ENCODE measurements around the gene SDK1.

SDK1 gene

GRCh38 chr7:4100691-4101090 is 799.6 kb downstream of the SDK1 start:
- Histone ChIP-seq H4K8ac (ENCODE audit: low read length) (no peak overlapping the region), H2BK15ac (ENCODE audit: low read depth, poor library complexity, severe bottlenecking) (no peak overlapping the region), H3K9me3 (ENCODE audit: control insufficient read depth, low read length) (no peaks in the 10 kb centered on the region), H3K27ac (ENCODE audit: low read length, poor library complexity, severe bottlenecking) (no peak overlapping the region), H3K23ac (ENCODE audit: low read length in 2 of 2) (no peak overlapping the region), H3K4me3 (ENCODE audit: insufficient read depth in 1 of 2, low read depth in 1 of 2, low read length in 2 of 2) (no peak overlapping the region), H2BK12ac (ENCODE audit: low read length in 2 of 2) (no peak overlapping the region), H4K91ac (ENCODE audit: low read length) (no peak overlapping the region), H2BK5ac (ENCODE audit: low read depth, low read length, poor library complexity, severe bottlenecking) (no peak overlapping the region), H3K27me3 (ENCODE audit: control insufficient read depth in 1 of 2, insufficient read depth in 1 of 2, low read length in 2 of 2) (peaks cover 0 to 1% of the 10 kb centered on the region in 2 experiments), H3K79me1 (replicated peaks; ENCODE audit: low read length, poor library complexity, severe bottlenecking) (no peaks in the 10 kb centered on the region), H3K4ac (ENCODE audit: low read depth in 1 of 2, low read length in 2 of 2) (no peak overlapping the region), H2BK120ac (ENCODE audit: low read depth, low read length) (no peak overlapping the region), H2AK5ac (ENCODE audit: low read length, severe bottlenecking) (no peak overlapping the region), H3K4me1 (ENCODE audit: control insufficient read depth, insufficient read depth, low read depth, low read length) (peaks cover 19% of the 10 kb centered on the region), H3K4me2 (ENCODE audit: low read length, poor library complexity, severe bottlenecking) (no peak overlapping the region), H2AFZ (ENCODE audit: low read depth, low read length) (no peak overlapping the region), H3K14ac (ENCODE audit: low read length in 2 of 2) (no peak overlapping the region), H3K9ac (ENCODE audit: low read length) (no peak overlapping the region), H3K18ac (ENCODE audit: low read depth in 1 of 2, low read length in 2 of 2) (no peak overlapping the region), H3K36me3 (ENCODE audit: control insufficient read depth in 1 of 2, insufficient read depth in 2 of 2, low read depth in 1 of 2, low read length in 2 of 2) (no peaks in the 10 kb centered on the region)
- no peak for DNase-seq
- 88% methylated on average over 10 of the region's 11 CpGs for WGBS

- Histone ChIP-seq H3K14ac (ENCODE audit: low read length in 2 of 2) (peak overlapping the region in 1 of 2 experiments; percentile 24), H3K18ac (ENCODE audit: low read depth in 1 of 2, low read length in 2 of 2) (no peak overlapping the region), H3K27me3 (ENCODE audit: control insufficient read depth in 1 of 2, insufficient read depth in 1 of 2, low read length in 2 of 2) (peaks cover 0 to 3% of the 10 kb centered on the region in 2 experiments), H3K9me3 (ENCODE audit: control insufficient read depth, low read length) (no peaks in the 10 kb centered on the region), H3K27ac (ENCODE audit: low read length, poor library complexity, severe bottlenecking) (peak overlapping the region; percentile 14), H2AK5ac (ENCODE audit: low read length, severe bottlenecking) (no peak overlapping the region), H4K91ac (ENCODE audit: low read length) (no peak overlapping the region), H3K4me1 (ENCODE audit: control insufficient read depth, insufficient read depth, low read depth, low read length) (peaks cover 19% of the 10 kb centered on the region), H2BK5ac (ENCODE audit: low read depth, low read length, poor library complexity, severe bottlenecking) (no peak overlapping the region), H3K4ac (ENCODE audit: low read depth in 1 of 2, low read length in 2 of 2) (no peak overlapping the region), H3K4me3 (ENCODE audit: insufficient read depth in 1 of 2, low read depth in 1 of 2, low read length in 2 of 2) (no peak overlapping the region), H2BK120ac (ENCODE audit: low read depth, low read length) (no peak overlapping the region), H3K23ac (ENCODE audit: low read length in 2 of 2) (no peak overlapping the region), H3K4me2 (ENCODE audit: low read length, poor library complexity, severe bottlenecking) (no peak overlapping the region), H4K8ac (ENCODE audit: low read length) (peak overlapping the region; percentile 38), H3K9ac (ENCODE audit: low read length) (no peak overlapping the region), H2BK15ac (ENCODE audit: low read depth, poor library complexity, severe bottlenecking) (no peak overlapping the region), H2BK12ac (ENCODE audit: low read length in 2 of 2) (no peak overlapping the region), H3K79me1 (replicated peaks; ENCODE audit: low read length, poor library complexity, severe bottlenecking) (no peaks in the 10 kb centered on the region), H3K36me3 (ENCODE audit: control insufficient read depth in 1 of 2, insufficient read depth in 2 of 2, low read depth in 1 of 2, low read length in 2 of 2) (no peaks in the 10 kb centered on the region), H2AFZ (ENCODE audit: low read depth, low read length) (peak overlapping the region; percentile 37)
- 81% methylated on average over 14 of the region's 14 CpGs for WGBS
- no peak for DNase-seq
Observed at GRCh38 chr7:4102231-4102841, 801.3 kb downstream of the SDK1 start.

GRCh38 chr7:4103352-4104091 is 802.5 kb downstream of the SDK1 start:
- no peak overlapping the region for H3K9ac ChIP-seq (ENCODE audit: low read length)
- no peak overlapping the region for H3K18ac ChIP-seq (ENCODE audit: low read depth in 1 of 2, low read length in 2 of 2)
- H3K4me1 ChIP-seq (ENCODE audit: control insufficient read depth, insufficient read depth, low read depth, low read length) = peaks cover 19% of the 10 kb centered on the region
- peaks cover 0 to 3% of the 10 kb centered on the region in 2 experiments for H3K27me3 ChIP-seq (ENCODE audit: control insufficient read depth in 1 of 2, insufficient read depth in 1 of 2, low read length in 2 of 2)
- no peak overlapping the region for H3K4me3 ChIP-seq (ENCODE audit: insufficient read depth in 1 of 2, low read depth in 1 of 2, low read length in 2 of 2)
- H3K27ac ChIP-seq (ENCODE audit: low read length, poor library complexity, severe bottlenecking) = peak overlapping the region; percentile 43
- no peak overlapping the region for H4K91ac ChIP-seq (ENCODE audit: low read length)
- H4K8ac ChIP-seq (ENCODE audit: low read length) = no peak overlapping the region
- no peak overlapping the region for H2AFZ ChIP-seq (ENCODE audit: low read depth, low read length)
- no peak overlapping the region for H2BK12ac ChIP-seq (ENCODE audit: low read length in 2 of 2)
- H3K4me2 ChIP-seq (ENCODE audit: low read length, poor library complexity, severe bottlenecking) = no peak overlapping the region
- H3K79me1 ChIP-seq (replicated peaks; ENCODE audit: low read length, poor library complexity, severe bottlenecking) = no peaks in the 10 kb centered on the region
- DNase-seq = peak; percentile 62
- H3K4ac ChIP-seq (ENCODE audit: low read depth in 1 of 2, low read length in 2 of 2) = no peak overlapping the region
- H2BK120ac ChIP-seq (ENCODE audit: low read depth, low read length) = no peak overlapping the region
- no peak overlapping the region for H2BK5ac ChIP-seq (ENCODE audit: low read depth, low read length, poor library complexity, severe bottlenecking)
- 75% methylated on average over 15 of the region's 17 CpGs for WGBS
- H2AK5ac ChIP-seq (ENCODE audit: low read length, severe bottlenecking) = no peak overlapping the region
- H3K23ac ChIP-seq (ENCODE audit: low read length in 2 of 2) = no peak overlapping the region
- no peaks in the 10 kb centered on the region for H3K9me3 ChIP-seq (ENCODE audit: control insufficient read depth, low read length)
- H3K14ac ChIP-seq (ENCODE audit: low read length in 2 of 2) = no peak overlapping the region
- no peaks in the 10 kb centered on the region for H3K36me3 ChIP-seq (ENCODE audit: control insufficient read depth in 1 of 2, insufficient read depth in 2 of 2, low read depth in 1 of 2, low read length in 2 of 2)
- H2BK15ac ChIP-seq (ENCODE audit: low read depth, poor library complexity, severe bottlenecking) = no peak overlapping the region

GRCh38 chr7:4107839-4108238 is 806.8 kb downstream of the SDK1 start:
- Histone ChIP-seq H2AK5ac (ENCODE audit: low read length, severe bottlenecking) (no peak overlapping the region), H3K27ac (ENCODE audit: low read length, poor library complexity, severe bottlenecking) (no peak overlapping the region), H3K4me3 (ENCODE audit: insufficient read depth in 1 of 2, low read depth in 1 of 2, low read length in 2 of 2) (no peak overlapping the region), H2BK120ac (ENCODE audit: low read depth, low read length) (no peak overlapping the region), H3K14ac (ENCODE audit: low read length in 2 of 2) (no peak overlapping the region), H4K91ac (ENCODE audit: low read length) (no peak overlapping the region), H3K4me2 (ENCODE audit: low read length, poor library complexity, severe bottlenecking) (no peak overlapping the region), H3K4ac (ENCODE audit: low read depth in 1 of 2, low read length in 2 of 2) (no peak overlapping the region), H3K23ac (ENCODE audit: low read length in 2 of 2) (no peak overlapping the region), H3K79me1 (replicated peaks; ENCODE audit: low read length, poor library complexity, severe bottlenecking) (no peaks in the 10 kb centered on the region), H2BK12ac (ENCODE audit: low read length in 2 of 2) (no peak overlapping the region), H3K36me3 (ENCODE audit: control insufficient read depth in 1 of 2, insufficient read depth in 2 of 2, low read depth in 1 of 2, low read length in 2 of 2) (peaks cover 0 to 7% of the 10 kb centered on the region in 2 experiments), H3K9ac (ENCODE audit: low read length) (no peak overlapping the region), H3K4me1 (ENCODE audit: control insufficient read depth, insufficient read depth, low read depth, low read length) (peaks cover 5% of the 10 kb centered on the region), H3K27me3 (ENCODE audit: control insufficient read depth in 1 of 2, insufficient read depth in 1 of 2, low read length in 2 of 2) (peaks cover 0 to 6% of the 10 kb centered on the region in 2 experiments), H3K18ac (ENCODE audit: low read depth in 1 of 2, low read length in 2 of 2) (no peak overlapping the region), H4K8ac (ENCODE audit: low read length) (no peak overlapping the region), H2BK15ac (ENCODE audit: low read depth, poor library complexity, severe bottlenecking) (no peak overlapping the region), H2BK5ac (ENCODE audit: low read depth, low read length, poor library complexity, severe bottlenecking) (no peak overlapping the region), H2AFZ (ENCODE audit: low read depth, low read length) (no peak overlapping the region), H3K9me3 (ENCODE audit: control insufficient read depth, low read length) (no peaks in the 10 kb centered on the region)
- DNase-seq = no peak
- 94% methylated on average over 11 of the region's 11 CpGs for WGBS

Measured in mesenchymal stem cell (in vitro differentiated cells and primary cell).